ENCODE results near the gene NEMP1.

The NEMP1 gene

DNA sequence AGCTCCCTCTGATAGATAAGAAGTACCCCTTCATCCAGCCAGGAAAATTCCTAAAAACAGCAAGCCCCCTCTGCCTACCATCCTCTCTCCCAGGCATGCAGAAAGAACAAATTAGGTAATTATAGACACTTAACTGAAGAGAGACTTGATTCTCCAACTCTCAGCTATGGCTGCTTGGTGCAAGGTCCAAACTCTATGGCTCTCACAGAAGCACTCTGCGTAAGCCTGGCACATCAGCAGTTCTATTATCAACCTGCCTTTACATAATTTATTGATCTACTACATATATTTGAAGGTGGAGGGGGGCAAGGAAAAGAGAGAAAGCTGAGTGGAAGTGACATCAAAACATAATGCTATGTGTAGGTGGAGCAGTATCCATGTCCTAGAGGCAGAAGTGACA lies 27.6 kb downstream of the NEMP1 start:
- Mint-ChIP-seq H3K36me3 (ENCODE audit: low read depth) (peaks cover 10% of the 10 kb centered on the region), H3K4me3 (no peak overlapping the region), H3K27me3 (ENCODE audit: low read depth) (peaks cover 24% of the 10 kb centered on the region), H3K27ac (no peak overlapping the region), H3K9me3 (no peaks in the 10 kb centered on the region), H3K4me1 (peaks cover 19% of the 10 kb centered on the region)
- TF ChIP-seq, protein P1, sequence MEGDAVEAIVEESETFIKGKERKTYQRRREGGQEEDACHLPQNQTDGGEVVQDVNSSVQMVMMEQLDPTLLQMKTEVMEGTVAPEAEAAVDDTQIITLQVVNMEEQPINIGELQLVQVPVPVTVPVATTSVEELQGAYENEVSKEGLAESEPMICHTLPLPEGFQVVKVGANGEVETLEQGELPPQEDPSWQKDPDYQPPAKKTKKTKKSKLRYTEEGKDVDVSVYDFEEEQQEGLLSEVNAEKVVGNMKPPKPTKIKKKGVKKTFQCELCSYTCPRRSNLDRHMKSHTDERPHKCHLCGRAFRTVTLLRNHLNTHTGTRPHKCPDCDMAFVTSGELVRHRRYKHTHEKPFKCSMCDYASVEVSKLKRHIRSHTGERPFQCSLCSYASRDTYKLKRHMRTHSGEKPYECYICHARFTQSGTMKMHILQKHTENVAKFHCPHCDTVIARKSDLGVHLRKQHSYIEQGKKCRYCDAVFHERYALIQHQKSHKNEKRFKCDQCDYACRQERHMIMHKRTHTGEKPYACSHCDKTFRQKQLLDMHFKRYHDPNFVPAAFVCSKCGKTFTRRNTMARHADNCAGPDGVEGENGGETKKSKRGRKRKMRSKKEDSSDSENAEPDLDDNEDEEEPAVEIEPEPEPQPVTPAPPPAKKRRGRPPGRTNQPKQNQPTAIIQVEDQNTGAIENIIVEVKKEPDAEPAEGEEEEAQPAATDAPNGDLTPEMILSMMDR (IDR thresholded peaks at IDR 0.05; ENCODE audit: unreplicated experiment in 3 of 3), result no peak

DNA sequence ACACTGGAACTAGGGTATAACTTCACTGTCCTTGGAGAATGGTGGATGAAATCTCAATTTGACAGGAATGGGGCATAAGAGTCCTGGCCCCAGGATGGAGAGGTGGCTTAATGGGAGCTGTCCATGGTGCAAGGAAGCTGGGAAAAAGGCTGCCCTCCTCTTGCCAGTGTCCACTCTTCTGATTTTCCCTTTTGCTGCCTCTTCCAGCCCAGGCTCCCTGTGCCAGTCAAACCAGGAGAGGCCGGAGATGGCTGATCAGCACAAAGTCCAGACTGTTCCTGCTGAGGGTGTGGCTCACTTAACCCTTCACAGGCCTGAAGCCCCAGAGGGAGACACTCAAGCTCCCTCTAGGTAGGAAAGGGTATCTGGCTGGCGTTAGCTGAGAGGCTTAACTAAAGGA lies 28.7 kb downstream of the NEMP1 start, which contains the start of gene MYO1A:
MYO1A (minus strand) TSS at position 240 of the 400 bp plus-strand sequence. CDS start 1,806 bp downstream, outside the sequence.
- Mint-ChIP-seq H3K9me3 (no peaks in the 10 kb centered on the region), H3K27ac (no peak within 1 kb of the TSS), H3K36me3 (ENCODE audit: low read depth) (peaks cover 5% of the 10 kb centered on the region), H3K27me3 (ENCODE audit: low read depth) (peaks cover 24% of the 10 kb centered on the region), H3K4me1 (peaks cover 21% of the 10 kb centered on the region), H3K4me3 (no peak within 1 kb of the TSS)
- TF ChIP-seq, protein P1 (IDR thresholded peaks at IDR 0.05; ENCODE audit: unreplicated experiment in 3 of 3), result no peak

DNA sequence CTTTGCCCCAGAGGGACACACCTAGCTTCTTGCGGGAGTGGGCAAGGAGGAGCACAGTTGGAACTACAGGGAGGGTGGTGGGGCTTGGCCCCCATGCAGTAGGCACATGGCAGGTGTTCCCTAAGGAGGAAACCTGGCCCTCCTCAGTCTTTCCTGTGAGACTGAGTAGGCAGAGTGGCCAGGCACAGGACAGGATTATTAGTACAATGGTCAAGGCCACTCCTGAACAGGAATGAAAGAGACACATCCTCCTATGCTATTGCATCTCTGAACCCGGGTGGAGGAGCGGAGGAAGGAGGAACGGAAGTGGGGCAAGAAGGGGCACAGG lies 29.5 kb downstream of the NEMP1 start:
- H3K36me3 Mint-ChIP-seq (ENCODE audit: low read depth), result peaks cover 3% of the 10 kb centered on the region
- H3K27ac Mint-ChIP-seq, result no peak overlapping the region
- TF ChIP-seq, protein P1 (IDR thresholded peaks at IDR 0.05; ENCODE audit: unreplicated experiment in 3 of 3), result no peak
- H3K4me3 Mint-ChIP-seq, result no peak overlapping the region
- peaks cover 24% of the 10 kb centered on the region for H3K27me3 Mint-ChIP-seq (ENCODE audit: low read depth)
- H3K9me3 Mint-ChIP-seq, result no peaks in the 10 kb centered on the region
- H3K4me1 Mint-ChIP-seq, result peaks cover 21% of the 10 kb centered on the region

DNA sequence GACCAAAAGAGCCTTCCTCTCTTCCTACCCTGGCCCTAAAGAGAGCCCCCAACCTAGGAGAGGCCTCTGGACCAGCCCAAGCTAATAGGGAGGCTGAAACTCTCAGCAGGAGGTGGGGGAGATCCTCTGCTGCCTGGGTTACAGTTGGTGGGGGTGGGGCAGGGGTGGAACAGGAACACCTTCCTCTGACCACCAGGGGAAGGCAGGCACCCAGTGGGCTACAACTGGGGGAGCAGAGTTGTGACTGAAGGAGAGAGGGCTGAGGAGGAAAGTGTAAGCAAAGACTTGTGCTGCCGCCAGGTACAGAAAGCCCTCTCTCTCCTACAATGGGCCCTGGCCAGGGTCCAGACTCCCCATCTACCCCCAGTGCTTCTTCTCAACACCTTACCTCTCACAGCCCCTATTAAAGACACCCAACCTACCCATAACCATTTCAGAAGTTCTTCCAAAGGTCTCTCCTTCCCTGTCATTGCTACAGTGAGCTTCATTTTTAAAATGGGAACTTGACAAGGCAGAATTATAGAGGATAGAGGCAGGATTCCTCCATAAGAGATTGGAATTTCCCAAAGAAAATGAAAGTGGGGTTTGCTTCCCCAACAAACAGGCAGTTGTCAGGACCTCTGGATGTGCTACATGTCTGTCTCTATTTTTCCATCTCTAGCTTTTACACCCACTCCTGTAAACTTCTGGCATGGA lies 30.0 kb downstream of the NEMP1 start:
- Mint-ChIP-seq H3K4me1 (peaks cover 21% of the 10 kb centered on the region), H3K27me3 (ENCODE audit: low read depth) (peaks cover 28% of the 10 kb centered on the region), H3K36me3 (ENCODE audit: low read depth) (no peaks in the 10 kb centered on the region), H3K9me3 (no peaks in the 10 kb centered on the region), H3K27ac (no peak overlapping the region), H3K4me3 (no peak overlapping the region)
- TF ChIP-seq, protein P1 (IDR thresholded peaks at IDR 0.05; ENCODE audit: unreplicated experiment in 3 of 3), result no peak

DNA sequence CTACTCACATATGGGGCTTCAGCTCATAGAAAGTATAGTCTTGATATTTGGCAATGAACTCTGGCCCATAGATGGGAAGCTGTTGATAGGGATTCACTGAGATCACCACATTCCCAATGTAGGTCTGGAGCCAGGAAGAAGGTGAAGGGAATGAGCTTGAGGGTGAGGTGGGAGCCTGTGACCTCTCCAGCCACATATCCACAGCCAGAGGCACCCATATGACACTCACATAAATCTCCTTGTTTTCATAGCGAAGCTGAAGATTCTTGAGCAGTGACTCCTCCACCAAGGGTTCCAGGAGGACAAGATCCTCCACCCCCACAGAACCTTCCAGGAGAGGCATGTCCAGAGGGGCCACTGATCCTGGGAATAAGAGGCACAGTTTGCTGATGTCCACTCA lies 30.6 kb downstream of the NEMP1 start:
- no peaks in the 10 kb centered on the region for H3K9me3 Mint-ChIP-seq
- peaks cover 28% of the 10 kb centered on the region for H3K27me3 Mint-ChIP-seq (ENCODE audit: low read depth)
- H3K36me3 Mint-ChIP-seq (ENCODE audit: low read depth), result no peaks in the 10 kb centered on the region
- no peak overlapping the region for H3K27ac Mint-ChIP-seq
- TF ChIP-seq, protein P1 (IDR thresholded peaks at IDR 0.05; ENCODE audit: unreplicated experiment in 3 of 3), result no peak
- H3K4me3 Mint-ChIP-seq, result no peak overlapping the region
- H3K4me1 Mint-ChIP-seq, result peaks cover 21% of the 10 kb centered on the region
